ENCODE measurements around the gene PVALEF. TPM values are rescaled to one million over a fixed set of nuclear protein-coding genes. Genes with fewer than 3 reads are reported as not detected.

The PVALEF gene
- total RNA-seq, 3 donors from 2014 or later = not detected

DNA sequence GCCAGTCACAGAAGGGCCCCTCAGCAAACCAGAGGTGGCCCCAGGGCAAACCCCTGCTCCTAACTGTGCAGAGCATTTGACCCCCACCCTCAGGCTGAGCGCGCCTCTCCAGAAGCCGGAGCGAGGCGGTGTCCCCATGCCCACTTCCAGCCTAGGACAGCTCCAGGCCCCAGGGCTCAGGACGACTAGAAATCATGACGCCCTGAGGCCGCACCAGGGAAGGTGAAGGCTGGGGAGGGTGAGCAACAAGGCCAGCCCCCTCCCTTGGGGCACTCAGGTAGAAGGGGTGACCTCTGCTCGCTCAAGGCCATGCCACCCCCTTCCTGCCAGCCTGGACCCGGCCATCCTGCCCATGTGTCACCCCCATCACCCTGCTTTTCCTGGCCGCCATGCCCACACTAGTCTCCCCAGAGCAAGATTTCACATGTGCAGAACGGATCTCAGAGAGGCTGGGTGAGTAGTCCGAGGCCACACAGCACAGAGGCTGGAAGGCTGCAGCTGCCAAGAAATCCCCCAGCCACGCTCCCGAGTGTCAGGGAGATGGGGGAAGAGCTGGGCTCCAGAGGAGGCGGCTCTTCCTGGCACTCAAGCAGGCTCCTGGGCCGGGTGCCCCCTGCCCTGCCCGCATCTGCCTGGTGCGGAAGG lies 2.1 kb upstream of the PVALEF start:
- Histone ChIP-seq H3K4me3 (no peak overlapping the region), H3K4me1 (ENCODE audit: low read depth) (no peaks in the 10 kb centered on the region), H3K9me3 (no peaks in the 10 kb centered on the region), H3K36me3 (ENCODE audit: low read depth) (no peaks in the 10 kb centered on the region)
- intact Hi-C loops (cut with DNase I, micrococcal nuclease) = no loop called here
- ATAC-seq (no peak), DNase-seq (no peak)
- TF ChIP-seq, protein P1, sequence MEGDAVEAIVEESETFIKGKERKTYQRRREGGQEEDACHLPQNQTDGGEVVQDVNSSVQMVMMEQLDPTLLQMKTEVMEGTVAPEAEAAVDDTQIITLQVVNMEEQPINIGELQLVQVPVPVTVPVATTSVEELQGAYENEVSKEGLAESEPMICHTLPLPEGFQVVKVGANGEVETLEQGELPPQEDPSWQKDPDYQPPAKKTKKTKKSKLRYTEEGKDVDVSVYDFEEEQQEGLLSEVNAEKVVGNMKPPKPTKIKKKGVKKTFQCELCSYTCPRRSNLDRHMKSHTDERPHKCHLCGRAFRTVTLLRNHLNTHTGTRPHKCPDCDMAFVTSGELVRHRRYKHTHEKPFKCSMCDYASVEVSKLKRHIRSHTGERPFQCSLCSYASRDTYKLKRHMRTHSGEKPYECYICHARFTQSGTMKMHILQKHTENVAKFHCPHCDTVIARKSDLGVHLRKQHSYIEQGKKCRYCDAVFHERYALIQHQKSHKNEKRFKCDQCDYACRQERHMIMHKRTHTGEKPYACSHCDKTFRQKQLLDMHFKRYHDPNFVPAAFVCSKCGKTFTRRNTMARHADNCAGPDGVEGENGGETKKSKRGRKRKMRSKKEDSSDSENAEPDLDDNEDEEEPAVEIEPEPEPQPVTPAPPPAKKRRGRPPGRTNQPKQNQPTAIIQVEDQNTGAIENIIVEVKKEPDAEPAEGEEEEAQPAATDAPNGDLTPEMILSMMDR (IDR thresholded peaks at IDR 0.05) = no peak

DNA sequence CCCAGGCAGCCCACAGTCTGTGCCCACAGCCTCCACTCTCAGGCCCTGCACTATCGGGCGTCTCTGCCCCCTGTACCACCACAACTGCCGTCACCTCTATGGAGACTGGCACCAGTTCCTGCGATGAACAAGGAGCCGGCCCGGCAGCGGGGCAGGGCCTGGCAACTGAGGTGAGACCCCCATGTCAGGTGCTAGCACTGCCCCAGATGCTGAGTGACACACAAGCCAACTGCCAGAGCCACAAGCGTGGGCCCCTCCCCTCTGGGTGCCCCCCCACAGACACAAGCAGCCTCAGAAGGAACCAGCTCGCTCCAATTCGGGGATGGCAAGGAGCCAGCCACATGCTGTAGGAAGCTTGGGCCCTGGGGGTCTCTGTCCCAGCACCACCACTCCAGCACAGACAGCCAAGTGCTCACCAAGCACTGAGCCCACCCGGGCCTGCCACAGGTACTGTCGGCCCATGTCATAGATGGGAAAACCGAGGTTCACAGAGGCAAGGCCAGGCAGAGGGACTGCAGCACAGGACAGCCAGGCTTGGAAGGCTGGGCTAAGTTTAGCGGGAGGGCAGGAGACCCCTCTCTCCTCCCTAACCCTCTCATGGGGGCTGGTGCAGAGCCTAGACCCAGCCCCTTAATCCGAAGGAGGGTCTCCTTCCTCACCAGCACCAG lies 1.5 kb upstream of the PVALEF start:
- Histone ChIP-seq H3K4me3 (no peak overlapping the region), H3K4me1 (ENCODE audit: low read depth) (no peaks in the 10 kb centered on the region), H3K9me3 (no peaks in the 10 kb centered on the region), H3K36me3 (ENCODE audit: low read depth) (no peaks in the 10 kb centered on the region)
- intact Hi-C loops (cut with DNase I, micrococcal nuclease) = no loop called here
- DNase-seq = no peak
- TF ChIP-seq, protein P1 (IDR thresholded peaks at IDR 0.05) = no peak
- ATAC-seq = no peak

DNA sequence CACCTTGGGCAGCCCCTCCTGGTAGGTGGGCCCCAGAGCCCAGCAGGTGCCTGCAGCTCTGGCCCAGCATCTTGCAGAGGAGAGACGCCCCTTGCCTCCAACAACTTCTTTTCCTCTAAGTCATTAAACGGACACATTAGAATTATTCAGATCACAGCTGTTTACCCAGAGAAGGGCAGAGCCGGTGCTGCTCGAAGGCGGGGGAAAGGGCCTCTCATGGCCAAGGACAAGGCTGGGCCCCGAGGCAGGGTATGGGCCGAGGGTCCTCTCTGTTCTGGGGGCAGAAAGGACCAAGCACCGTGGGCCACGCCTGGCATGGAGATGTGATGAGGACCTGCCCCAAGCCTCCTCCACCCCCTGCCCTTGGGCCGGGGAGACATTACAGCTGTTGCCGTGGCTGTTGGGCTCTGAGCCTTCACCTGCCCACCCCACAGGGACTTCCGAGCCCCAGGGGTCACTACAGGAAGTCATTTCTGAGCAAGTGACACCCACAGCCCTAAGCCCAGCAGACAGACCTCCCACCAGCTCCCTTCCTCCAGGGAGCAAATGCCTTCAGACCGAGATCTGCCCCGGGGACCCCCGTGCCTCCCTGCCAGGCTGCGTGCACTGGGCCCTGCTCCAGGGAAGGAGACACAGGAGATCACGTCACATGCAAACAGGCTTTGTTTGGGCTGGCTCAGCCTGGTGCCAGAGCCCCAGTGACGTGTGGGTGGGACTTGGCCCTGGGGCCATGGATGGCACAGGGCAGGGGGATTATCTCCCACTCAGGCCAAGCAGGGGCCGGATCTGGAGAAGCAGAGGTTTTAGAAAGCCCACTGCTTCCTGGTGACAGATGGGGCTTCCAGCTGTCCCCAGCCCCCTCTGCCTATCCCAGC lies 699 bp upstream of the PVALEF start:
- ATAC-seq (no peak), DNase-seq (peak in 1 of 3 donors; percentile 40)
- TF ChIP-seq, protein P1 (IDR thresholded peaks at IDR 0.05) = no peak
- Histone ChIP-seq H3K9me3 (no peaks in the 10 kb centered on the region), H3K4me1 (ENCODE audit: low read depth) (no peaks in the 10 kb centered on the region), H3K4me3 (no peak overlapping the region), H3K36me3 (ENCODE audit: low read depth) (no peaks in the 10 kb centered on the region)
- intact Hi-C loops (cut with DNase I, micrococcal nuclease) = no loop called here

DNA sequence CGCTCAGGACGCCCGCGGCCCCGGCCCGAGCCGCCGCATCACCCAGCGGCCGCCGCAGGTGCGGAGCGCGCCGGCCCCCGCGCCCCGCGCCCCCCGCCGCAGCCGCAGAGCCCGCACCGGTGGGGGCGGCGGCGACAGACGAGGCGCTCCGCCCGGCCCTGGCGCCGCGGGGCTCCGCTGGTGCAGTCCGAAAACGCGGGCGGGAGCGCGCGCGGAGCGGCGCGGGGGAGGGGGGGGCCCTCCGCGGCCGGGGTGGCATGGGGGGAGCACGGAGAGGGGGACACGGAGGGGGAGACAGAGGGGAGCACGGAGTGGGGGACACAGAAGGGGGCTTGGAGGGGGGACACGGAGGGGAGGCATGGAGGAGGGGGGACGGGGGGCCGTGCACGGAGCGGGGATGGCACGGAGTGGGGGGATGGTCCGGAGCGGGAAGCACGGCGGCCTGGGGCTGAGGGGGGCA lies 756 bp downstream of the PVALEF start, which contains the start of gene AATK:
TSS of gene AATK (minus strand) at position 189 of the 460 bp plus-strand sequence. CDS start 229 bp downstream, outside the sequence.
- TF ChIP-seq, protein P1 (IDR thresholded peaks at IDR 0.05) = no peak
- no peaks in the 10 kb centered on the region for H3K9me3 ChIP-seq
- no peak for DNase-seq
- no peaks in the 10 kb centered on the region for H3K4me1 ChIP-seq (ENCODE audit: low read depth)
- no peak within 1 kb of the TSS for H3K4me3 ChIP-seq
- H3K36me3 ChIP-seq (ENCODE audit: low read depth) = no peaks in the 10 kb centered on the region
- no peak for ATAC-seq
- intact Hi-C loops (cut with DNase I, micrococcal nuclease) = no loop called here

DNA sequence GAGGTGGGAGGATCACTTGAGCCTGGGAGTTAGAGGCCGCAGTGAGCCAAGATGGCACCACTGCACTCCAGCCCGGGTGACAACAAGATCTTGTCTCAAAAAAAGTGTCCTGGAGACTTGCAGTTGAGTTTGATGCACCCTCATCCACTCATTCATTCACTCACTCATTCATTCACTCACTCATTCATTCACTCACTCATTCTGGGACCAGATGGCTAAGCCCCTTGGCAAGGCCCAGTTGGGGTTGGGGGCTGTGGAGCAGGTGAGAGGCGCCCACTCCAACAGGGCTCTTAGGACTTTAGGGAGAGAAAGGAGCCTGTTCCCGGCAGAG lies 1.9 kb downstream of the PVALEF start:
- no peaks in the 10 kb centered on the region for H3K36me3 ChIP-seq (ENCODE audit: low read depth)
- intact Hi-C loops (cut with DNase I, micrococcal nuclease) = no loop called here
- ATAC-seq (no peak), DNase-seq (no peak)
- TF ChIP-seq, protein P1 (IDR thresholded peaks at IDR 0.05) = no peak
- H3K4me3 ChIP-seq = no peak overlapping the region
- H3K9me3 ChIP-seq = no peaks in the 10 kb centered on the region
- no peaks in the 10 kb centered on the region for H3K4me1 ChIP-seq (ENCODE audit: low read depth)
